ENCODE data around the gene MEF2A. TPM values are rescaled to one million over a fixed set of nuclear protein-coding genes. Genes with fewer than 3 reads are reported as not detected.

MEF2A gene
- total RNA-seq, 1 donor from 2014 or later, result 88.3 TPM

- Mint-ChIP-seq H3K9me3 (peaks cover 10% of the 10 kb centered on the region), H3K27ac (peak overlapping the region; percentile 63), H3K4me3 (no peak overlapping the region), H3K27me3 (no peaks in the 10 kb centered on the region), H3K36me3 (ENCODE audit: low read depth) (peaks cover 57% of the 10 kb centered on the region), H3K4me1 (peaks cover 69% of the 10 kb centered on the region)
- TF ChIP-seq CTCF (IDR thresholded peaks at IDR 0.05), result no peak
- ChIA-PET POLR2A (interaction anchor here (0.8 kb wide), 1 partner anchor 120 kb away, joined by 3 read pairs; no protein-coding TSS in a partner anchor), CTCF (no interaction called here)
- DNase-seq (no peak), ATAC-seq (ENCODE audit: low read depth) (no peak)
- intact Hi-C loops (cut with micrococcal nuclease), result loop anchor here (2.0 kb wide), 1 partner anchor 14 kb away; no protein-coding TSS in a partner anchor
Observed at GRCh38 chr15:99632521-99632920, 66.7 kb downstream of the MEF2A start.

DNA sequence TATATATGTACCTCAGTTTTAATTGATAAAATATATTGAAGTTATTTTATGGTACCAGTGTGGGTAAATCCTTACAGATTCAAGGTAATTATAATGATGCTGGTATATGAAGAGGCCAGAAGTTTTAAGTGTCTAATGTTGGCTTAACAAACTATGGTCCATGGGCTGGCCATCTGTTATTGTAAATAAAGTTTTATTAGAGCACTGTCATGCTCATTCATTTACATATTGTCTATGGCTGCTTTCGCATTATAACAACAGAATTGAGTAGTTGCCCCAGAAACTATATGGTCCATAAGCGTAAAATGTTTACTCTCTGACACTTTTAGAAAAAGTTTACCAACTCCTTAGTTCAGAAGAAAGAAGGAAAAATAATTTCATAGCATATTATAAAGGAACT, 67.9 kb downstream of the MEF2A start:
- H3K27me3 Mint-ChIP-seq, result no peaks in the 10 kb centered on the region
- TF ChIP-seq CTCF (IDR thresholded peaks at IDR 0.05), result no peak

DNA sequence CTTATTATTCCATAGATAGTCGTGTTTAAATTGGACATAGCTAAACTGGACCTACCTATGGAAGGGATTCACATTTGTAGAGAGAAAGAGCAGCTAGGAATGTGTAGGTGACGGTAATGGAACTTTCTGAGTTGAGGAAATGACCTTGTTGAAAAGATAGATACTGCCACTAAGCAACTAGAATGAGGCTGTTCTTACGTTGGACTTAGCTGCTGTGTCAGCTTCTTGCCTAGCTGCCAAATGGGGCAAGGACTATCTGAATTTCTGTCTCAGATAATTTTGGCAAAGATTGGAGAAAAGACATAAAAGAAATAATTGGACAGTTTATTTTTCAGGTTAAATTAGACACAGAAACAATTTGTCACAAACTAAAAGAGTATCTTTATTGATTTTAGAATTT, 68.8 kb downstream of the MEF2A start:
- Mint-ChIP-seq H3K9me3 (peaks cover 10% of the 10 kb centered on the region), H3K36me3 (ENCODE audit: low read depth) (peaks cover 52% of the 10 kb centered on the region), H3K4me3 (no peak overlapping the region), H3K4me1 (peaks cover 59% of the 10 kb centered on the region), H3K27ac (no peak overlapping the region), H3K27me3 (no peaks in the 10 kb centered on the region)
- no peak for TF ChIP-seq CTCF (IDR thresholded peaks at IDR 0.05)
- ATAC-seq (ENCODE audit: low read depth) (no peak), DNase-seq (no peak)
- ChIA-PET CTCF (no interaction called here), POLR2A (no interaction called here)
- intact Hi-C loops (cut with micrococcal nuclease), result no loop called here

More for the DNA sequence above, 67.9 kb downstream of the MEF2A start:
- Mint-ChIP-seq H3K4me3 (no peak overlapping the region), H3K9me3 (peaks cover 10% of the 10 kb centered on the region), H3K27ac (no peak overlapping the region), H3K36me3 (ENCODE audit: low read depth) (peaks cover 56% of the 10 kb centered on the region), H3K4me1 (peaks cover 67% of the 10 kb centered on the region)
- DNase-seq (no peak), ATAC-seq (ENCODE audit: low read depth) (no peak)
- intact Hi-C loops (cut with micrococcal nuclease), result loop anchor here (2.0 kb wide), 1 partner anchor 13 kb away; no protein-coding TSS in a partner anchor
- CTCF ChIA-PET, result interaction anchor here (0.6 kb wide), 1 partner anchor 113 kb away, joined by 3 read pairs; no protein-coding TSS in a partner anchor
- POLR2A ChIA-PET, result interaction anchor here (0.8 to 0.9 kb wide), 2 partner anchors 67 to 121 kb away, joined by 3 read pairs; no protein-coding TSS in a partner anchor

DNA sequence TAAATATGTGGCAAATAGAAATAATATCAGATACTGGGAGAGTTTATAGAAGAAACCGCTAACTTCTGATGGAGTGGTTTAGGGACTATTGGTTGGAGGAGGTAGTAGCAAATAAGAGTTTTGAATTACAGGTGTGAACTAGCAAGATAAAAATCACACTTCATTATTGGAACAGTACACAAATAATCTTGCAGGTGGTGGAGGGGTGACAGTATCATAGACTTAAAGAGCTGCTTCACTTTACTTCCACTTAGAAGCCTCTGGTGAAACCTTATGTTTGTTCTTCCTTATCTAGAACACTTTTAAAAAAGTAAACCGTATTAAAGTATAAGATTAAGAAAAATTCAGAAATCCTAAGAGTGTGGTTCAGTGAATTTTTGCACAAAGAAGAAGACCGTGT, 69.4 kb downstream of the MEF2A start:
- POLR2A ChIA-PET, result interaction anchor here (0.6 kb wide), 1 partner anchor 282 kb away, joined by 3 read pairs; no protein-coding TSS in a partner anchor
- H3K27ac Mint-ChIP-seq, result no peak overlapping the region
- peaks cover 49% of the 10 kb centered on the region for H3K36me3 Mint-ChIP-seq (ENCODE audit: low read depth)
- peaks cover 7% of the 10 kb centered on the region for H3K9me3 Mint-ChIP-seq
- intact Hi-C loops (cut with micrococcal nuclease), result no loop called here
- CTCF ChIA-PET, result no interaction called here
- H3K4me1 Mint-ChIP-seq, result peaks cover 56% of the 10 kb centered on the region
- TF ChIP-seq CTCF (IDR thresholded peaks at IDR 0.05), result no peak
- H3K4me3 Mint-ChIP-seq, result no peak overlapping the region
- no peaks in the 10 kb centered on the region for H3K27me3 Mint-ChIP-seq
- ATAC-seq (ENCODE audit: low read depth) (no peak), DNase-seq (no peak)

GRCh38 chr15:99635794-99636193, 70.0 kb downstream of the MEF2A start:
- peak overlapping the region; percentile 53 for H3K27ac Mint-ChIP-seq

More at GRCh38 chr15:99635794-99636193, 70.0 kb downstream of the MEF2A start:
- no peak for DNase-seq
- peaks cover 7% of the 10 kb centered on the region for H3K9me3 Mint-ChIP-seq
- H3K36me3 Mint-ChIP-seq (ENCODE audit: low read depth), result peaks cover 51% of the 10 kb centered on the region
- ChIA-PET POLR2A (interaction anchor here (0.6 kb wide), 1 partner anchor 282 kb away, joined by 3 read pairs; no protein-coding TSS in a partner anchor), CTCF (no interaction called here)
- peaks cover 49% of the 10 kb centered on the region for H3K4me1 Mint-ChIP-seq
- peak; percentile 18 for ATAC-seq (ENCODE audit: low read depth)
- TF ChIP-seq CTCF (IDR thresholded peaks at IDR 0.05), result no peak
- H3K27me3 Mint-ChIP-seq, result no peaks in the 10 kb centered on the region
- no peak overlapping the region for H3K4me3 Mint-ChIP-seq
- intact Hi-C loops (cut with micrococcal nuclease), result no loop called here

All from activated B cell treated with CpG ODN at 0.5 μM for 24 hours (primary cell).